Activated CD4-positive, CD25-positive, alpha-beta regulatory T cell treated with anti-CD3 and anti-CD28 coated beads, Interleukin-2, amount 50 U/mL, for 16 hours (primary cell): Measurements from ENCODE around the gene MYCBPAP.
A peak's percentile ranks its signal among the peaks of the same experiment; 100 is the strongest.

Source experiments
- DNase-seq: peaks from one replicate; pipeline ENCODE4 v3.0.0-alpha.2; 2020; ENCODE audit warnings: low read depth, low spot score

MYCBPAP gene

GRCh38 chr17:50487213-50488096, 20.8 kb upstream of the MYCBPAP start:
- no peak for DNase-seq

GRCh38 chr17:50488880-50489279, 19.4 kb upstream of the MYCBPAP start:
- no peak for DNase-seq

- no peak for DNase-seq
Measured at GRCh38 chr17:50491505-50491904, 16.7 kb upstream of the MYCBPAP start.

GRCh38 chr17:50492214-50492613, 16.0 kb upstream of the MYCBPAP start:
- DNase-seq, result no peak

GRCh38 chr17:50493744-50494143, 14.5 kb upstream of the MYCBPAP start:
- DNase-seq, result no peak

GRCh38 chr17:50495217-50495823, 12.9 kb upstream of the MYCBPAP start:
- no peak for DNase-seq

- no peak for DNase-seq
Measured at GRCh38 chr17:50495918-50496317, 12.3 kb upstream of the MYCBPAP start.

GRCh38 chr17:50498021-50498874, 10.0 kb upstream of the MYCBPAP start:
- DNase-seq, result no peak

GRCh38 chr17:50499270-50499669, 9.0 kb upstream of the MYCBPAP start:
- no peak for DNase-seq

- DNase-seq, result no peak
Measured at GRCh38 chr17:50499721-50500120, 8.5 kb upstream of the MYCBPAP start.

GRCh38 chr17:50501054-50501453, 7.2 kb upstream of the MYCBPAP start:
- DNase-seq, result no peak

GRCh38 chr17:50502301-50502990, 5.8 kb upstream of the MYCBPAP start:
- no peak for DNase-seq

GRCh38 chr17:50505591-50506130, 2.6 kb upstream of the MYCBPAP start:
- DNase-seq, result no peak

- no peak for DNase-seq
Measured at GRCh38 chr17:50506298-50506697, 1.9 kb upstream of the MYCBPAP start.

GRCh38 chr17:50508573-50509460, 578 bp downstream of the MYCBPAP start:
- DNase-seq, result no peak

- peak; percentile 21 for DNase-seq
Measured at GRCh38 chr17:50511058-50511457, 2.8 kb downstream of the MYCBPAP start.

GRCh38 chr17:50513495-50513894, 5.3 kb downstream of the MYCBPAP start:
- DNase-seq, result no peak

GRCh38 chr17:50514388-50514787, 6.1 kb downstream of the MYCBPAP start:
- no peak for DNase-seq

GRCh38 chr17:50514936-50515702, 6.9 kb downstream of the MYCBPAP start:
- DNase-seq, result no peak

- no peak for DNase-seq
Measured at GRCh38 chr17:50517011-50517410, 8.8 kb downstream of the MYCBPAP start.
